ENCODE measurements around the gene ITM2B.

ITM2B gene

DNA sequence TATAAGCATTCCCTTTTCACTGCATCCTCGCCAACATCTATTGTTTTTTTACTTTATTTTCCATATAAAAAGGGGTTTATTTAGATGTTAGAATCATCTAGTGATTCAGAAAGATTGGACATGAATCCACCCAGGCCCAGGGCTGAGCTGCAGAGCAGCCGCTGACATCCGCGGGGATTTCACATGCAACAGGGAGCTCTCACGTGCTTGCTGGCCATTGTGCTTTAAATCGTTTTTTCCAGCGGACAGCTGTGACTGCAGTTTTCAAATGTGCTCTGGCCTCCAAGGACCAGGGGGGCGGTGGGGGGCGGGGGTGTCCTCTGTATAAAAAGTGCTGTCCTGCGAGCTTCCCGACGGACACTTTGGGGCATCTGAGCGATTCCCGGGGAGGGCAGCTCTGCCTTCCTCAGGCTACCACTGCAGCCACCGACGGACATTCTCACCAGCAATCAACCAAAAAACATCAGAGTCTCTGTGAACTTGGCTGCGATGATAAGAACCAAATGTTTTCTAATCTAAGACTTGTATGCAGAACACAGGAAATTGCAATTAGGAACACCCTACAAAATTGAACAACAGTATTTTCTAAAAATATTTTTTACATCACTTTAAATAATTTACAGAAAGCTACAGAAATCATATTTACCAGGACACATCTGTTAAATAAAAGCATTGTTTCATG is 83.1 kb downstream of the ITM2B start:
- no peak for DNase-seq

DNA sequence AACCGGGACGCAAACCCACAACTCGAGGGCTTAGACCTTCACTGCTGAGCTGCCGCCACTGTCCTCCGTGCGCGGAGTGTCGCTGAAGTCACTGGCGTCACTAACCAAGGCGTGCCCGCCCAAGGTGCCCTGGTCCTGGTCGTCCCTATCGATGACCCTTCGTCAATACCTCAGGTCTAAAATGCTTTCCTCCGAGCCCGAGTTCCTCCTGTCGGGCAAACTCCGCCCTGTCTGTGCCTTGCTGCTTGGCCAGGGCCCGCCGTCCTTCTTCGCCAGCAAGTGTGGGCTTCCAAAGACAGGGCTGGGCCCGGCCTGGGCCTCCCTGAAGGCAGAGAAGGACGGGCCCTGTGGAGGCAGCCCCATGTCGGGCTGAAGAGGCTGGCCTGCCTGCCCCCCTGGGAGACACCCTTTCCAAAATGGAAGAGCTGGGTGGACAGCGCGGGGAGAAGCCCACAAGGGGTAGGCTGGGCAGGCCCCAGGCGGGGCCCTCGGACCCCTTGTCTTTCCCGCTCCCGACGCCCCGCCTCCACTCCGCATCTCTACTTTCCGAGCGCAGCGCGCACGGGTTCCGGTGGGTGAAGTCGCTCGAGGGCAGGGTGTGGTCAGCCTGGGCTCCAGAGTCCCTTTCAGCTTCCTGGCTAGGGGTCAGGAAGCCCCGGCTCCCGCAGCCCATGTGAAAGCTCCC is 84.0 kb downstream of the ITM2B start:
- no peak for DNase-seq

GRCh38 chr13:48317511-48318376 is 84.7 kb downstream of the ITM2B start:
- no peak for DNase-seq

DNA sequence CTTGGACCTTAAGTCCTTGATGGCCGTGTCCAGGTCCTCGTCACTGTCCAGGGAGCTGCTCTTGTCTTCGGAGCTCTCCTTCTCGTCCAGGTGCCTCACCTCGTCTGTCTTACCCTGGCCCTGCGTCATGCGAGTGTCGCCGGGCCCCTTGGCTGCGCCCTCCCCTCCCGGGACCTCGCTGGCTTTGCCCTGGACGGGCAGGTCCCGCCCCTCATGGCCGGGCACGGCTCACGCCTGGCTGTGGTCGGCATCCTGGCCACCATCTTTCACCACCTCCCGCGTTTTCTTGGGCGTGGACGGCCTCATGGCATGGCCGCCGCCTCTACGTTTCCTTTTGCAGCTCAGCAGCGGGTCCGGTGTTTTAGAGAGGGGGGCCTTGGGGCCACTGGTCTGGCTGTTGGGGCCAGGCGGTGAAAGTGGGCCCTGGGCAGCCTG is 85.4 kb downstream of the ITM2B start:
- DNase-seq: no peak

GRCh38 chr13:48318821-48319511 is 86.0 kb downstream of the ITM2B start:
- DNase-seq: no peak
